Activated CD4-positive, alpha-beta T cell treated with anti-CD3 and anti-CD28 coated beads, Interleukin-2, Interleukin-6, amounts not matched to agents 100 ng/mL and 50 ng/mL, durations not matched to agents 16 hours and 8 hours (primary cell): Measurements from ENCODE around the gene ABCC11.
"Not testable (repeated sequence)": the region's sequence is repeated elsewhere in the genome, so short reads cannot be mapped to it uniquely, and the experiment has no call there.

Experiments
- DNase-seq: peaks from one replicate; pipeline ENCODE4 v3.0.0-alpha.2; 2020

Gene ABCC11

DNA sequence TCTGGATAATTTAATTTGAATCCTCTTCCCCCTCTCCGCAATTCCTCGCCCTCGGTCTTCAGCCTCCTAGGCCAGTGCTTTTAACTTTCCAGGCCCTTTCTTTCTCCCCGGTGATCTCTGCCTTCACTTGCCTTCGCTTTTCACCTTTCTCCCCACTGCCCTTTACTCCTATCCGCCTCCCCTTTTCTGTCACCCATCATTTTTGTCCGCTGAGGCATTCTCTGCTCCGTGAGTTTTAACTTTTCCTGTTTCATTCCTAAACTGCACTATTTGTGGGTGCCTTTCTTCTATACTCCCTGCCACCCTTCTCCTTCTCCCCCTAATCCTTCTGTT lies 2.5 kb downstream of the ABCC11 start:
- no peak for DNase-seq

- DNase-seq, result peak; percentile 96
Measured at GRCh38 chr16:48244080-48244862, 3.1 kb downstream of the ABCC11 start, which contains the start of gene LONP2. LONP2 (plus strand) TSS chr16:48244300; CDS start chr16:48244389, 89 bp downstream.

GRCh38 chr16:48240147-48240546 lies 7.2 kb downstream of the ABCC11 start:
- not testable (repeated sequence) for DNase-seq

GRCh38 chr16:48236286-48236685 lies 11.1 kb downstream of the ABCC11 start:
- DNase-seq, result no peak

GRCh38 chr16:48235556-48236136 lies 11.7 kb downstream of the ABCC11 start:
- no peak for DNase-seq

- no peak for DNase-seq
Measured at GRCh38 chr16:48235058-48235555, 12.2 kb downstream of the ABCC11 start.

DNA sequence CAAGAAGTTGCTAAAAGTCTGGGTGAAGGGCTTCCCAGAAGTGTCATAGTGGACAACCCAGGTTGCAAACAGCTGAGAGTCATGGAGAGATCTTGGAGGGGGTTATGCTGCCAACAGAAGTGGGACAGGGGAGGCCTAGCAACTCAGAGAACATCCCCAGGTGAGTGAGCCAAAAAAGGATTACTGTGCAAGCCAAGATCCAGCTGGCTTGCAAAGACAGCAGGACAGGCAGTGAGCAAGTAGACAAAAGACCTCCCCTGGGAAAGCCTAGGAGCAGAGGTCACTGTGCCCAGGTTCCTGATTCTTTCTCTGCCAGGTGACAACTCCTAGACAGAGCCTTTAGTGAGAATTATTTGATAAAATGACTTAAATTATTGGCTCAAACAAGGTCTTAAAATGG lies 12.7 kb downstream of the ABCC11 start:
- DNase-seq, result no peak

- peak; percentile 37 for DNase-seq
Measured at GRCh38 chr16:48232493-48233040, 14.8 kb downstream of the ABCC11 start.

- DNase-seq, result peak; percentile 67
Measured at GRCh38 chr16:48231727-48232492, 15.4 kb downstream of the ABCC11 start.

- no peak for DNase-seq
Measured at GRCh38 chr16:48225456-48225855, 21.9 kb downstream of the ABCC11 start.

DNA sequence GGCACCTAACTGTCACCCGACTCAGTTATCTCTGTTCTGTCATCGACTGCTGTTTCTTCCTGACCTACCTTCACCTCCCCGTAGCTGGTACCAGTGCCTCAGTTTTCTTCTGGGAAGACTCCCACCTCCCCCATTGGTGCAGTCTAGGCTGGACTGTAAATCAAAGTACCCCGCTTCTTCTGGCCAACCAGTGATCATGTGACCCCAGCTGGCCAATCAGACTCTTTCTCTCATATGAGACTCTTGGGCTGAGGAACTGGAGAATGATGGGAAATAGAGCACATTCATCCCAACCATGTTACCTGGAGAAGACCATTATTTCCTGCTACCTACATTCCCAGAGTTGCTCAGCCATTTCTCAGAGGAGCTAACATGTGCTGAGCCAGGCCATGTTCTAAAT lies 23.8 kb downstream of the ABCC11 start:
- DNase-seq, result no peak

DNA sequence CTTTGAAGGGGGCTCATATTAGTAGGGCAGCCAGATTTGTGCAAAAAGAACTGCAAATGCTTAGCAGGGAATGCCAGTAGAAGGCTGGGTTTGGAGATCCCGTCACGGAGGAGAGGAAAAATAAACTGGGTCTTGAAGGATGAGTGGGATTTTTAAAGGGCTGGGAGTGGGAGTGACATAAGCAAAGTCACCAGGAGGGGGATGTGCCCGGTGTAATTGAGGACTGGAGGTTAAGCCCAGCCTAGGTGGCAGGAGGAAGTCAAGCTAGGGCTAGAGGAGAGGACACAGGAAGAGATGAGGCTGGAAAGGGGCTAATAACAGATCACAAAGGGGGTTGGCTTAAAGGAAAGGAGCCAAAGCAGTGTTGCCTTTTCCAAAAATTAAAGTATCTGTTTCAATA lies 26.4 kb downstream of the ABCC11 start:
- no peak for DNase-seq

GRCh38 chr16:48218473-48218872 lies 28.9 kb downstream of the ABCC11 start:
- DNase-seq, result no peak

GRCh38 chr16:48217708-48218107 lies 29.6 kb downstream of the ABCC11 start:
- DNase-seq, result no peak

GRCh38 chr16:48215738-48216137 lies 31.6 kb downstream of the ABCC11 start:
- no peak for DNase-seq

DNA sequence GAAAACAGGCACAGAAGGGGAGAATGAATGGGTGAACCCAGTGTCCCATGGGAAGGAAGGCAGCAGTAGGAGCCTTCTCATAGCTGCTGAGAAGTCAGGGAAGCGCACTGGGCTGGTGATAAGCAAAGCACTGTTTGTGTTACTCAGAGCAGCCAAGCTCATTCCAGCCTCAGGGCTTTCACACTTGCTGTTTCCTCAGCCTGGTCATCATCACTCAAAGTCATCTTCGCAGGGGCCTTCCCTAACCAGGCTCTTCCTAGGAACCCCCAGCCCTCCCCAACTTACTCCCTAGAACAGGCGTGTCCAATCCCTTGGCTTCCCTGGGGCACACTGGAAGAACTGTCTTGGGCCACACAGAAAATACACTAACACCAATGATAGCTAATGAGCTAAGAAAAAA lies 35.3 kb downstream of the ABCC11 start:
- DNase-seq, result no peak

DNA sequence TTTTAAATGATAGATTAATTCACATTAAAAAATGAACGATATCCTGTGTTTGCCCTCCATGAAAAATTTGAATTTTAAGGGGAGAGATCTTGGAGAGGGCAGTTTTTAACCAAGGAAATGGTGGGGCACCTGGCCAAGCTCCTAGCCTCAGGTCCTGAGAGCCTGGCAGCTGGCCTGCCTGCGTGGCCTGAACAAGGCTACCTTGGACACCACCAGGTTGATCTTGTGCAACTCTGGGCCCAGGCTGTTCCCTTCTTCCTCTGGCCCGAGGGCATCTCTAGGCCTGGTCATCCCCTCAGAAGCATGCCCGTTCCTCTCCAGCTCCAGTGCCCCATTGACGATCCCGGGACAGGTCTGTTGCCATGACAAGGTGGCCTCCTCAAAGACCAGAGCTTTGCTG lies 36.6 kb downstream of the ABCC11 start:
- DNase-seq, result no peak

DNA sequence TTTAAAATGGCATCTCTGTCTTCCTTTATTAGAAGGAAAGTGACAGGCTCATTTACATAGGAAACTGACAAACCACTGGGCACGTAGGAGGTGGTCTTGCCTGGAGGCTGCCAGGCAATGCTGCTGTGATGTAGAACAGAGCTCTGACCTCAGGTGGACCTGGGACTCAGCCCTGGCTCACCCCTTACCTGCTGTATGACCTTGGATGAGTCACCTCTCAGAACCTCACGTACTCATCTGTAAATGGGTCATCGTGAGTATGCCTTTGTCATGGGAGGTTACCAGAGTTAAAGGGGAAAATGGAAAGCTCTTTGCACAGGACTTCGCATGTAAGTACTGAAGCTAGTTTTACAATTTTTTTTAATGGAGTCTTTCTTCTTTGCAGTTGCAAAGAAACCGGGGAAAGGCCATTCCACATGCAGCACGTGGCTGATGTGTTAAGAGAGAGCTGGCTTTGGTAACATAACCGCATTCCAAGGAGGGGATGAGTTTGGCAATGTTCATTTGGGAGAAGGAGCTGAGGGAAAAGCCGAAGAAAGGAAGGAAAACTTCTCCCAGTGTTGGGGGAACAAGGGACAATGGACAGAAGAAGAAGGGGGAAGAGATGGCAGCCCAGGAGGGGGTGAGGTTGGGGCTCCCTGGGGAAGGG lies 40.6 kb downstream of the ABCC11 start:
- no peak for DNase-seq

DNA sequence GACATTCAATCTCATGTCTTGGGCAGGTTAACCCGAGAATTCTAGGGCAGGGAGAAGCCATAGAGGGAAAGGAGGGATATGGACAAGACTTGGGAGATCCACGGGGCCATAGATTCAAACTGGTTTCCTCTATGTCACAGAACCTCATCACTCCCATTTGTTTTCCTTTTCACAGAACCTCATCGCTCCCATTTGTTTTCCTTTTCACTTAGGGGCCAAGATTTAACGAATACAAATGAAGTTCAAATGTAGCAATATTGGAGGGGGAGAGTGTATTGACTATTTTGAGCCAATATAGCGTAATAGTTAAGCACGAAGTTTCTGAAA lies 42.6 kb downstream of the ABCC11 start:
- no peak for DNase-seq

DNA sequence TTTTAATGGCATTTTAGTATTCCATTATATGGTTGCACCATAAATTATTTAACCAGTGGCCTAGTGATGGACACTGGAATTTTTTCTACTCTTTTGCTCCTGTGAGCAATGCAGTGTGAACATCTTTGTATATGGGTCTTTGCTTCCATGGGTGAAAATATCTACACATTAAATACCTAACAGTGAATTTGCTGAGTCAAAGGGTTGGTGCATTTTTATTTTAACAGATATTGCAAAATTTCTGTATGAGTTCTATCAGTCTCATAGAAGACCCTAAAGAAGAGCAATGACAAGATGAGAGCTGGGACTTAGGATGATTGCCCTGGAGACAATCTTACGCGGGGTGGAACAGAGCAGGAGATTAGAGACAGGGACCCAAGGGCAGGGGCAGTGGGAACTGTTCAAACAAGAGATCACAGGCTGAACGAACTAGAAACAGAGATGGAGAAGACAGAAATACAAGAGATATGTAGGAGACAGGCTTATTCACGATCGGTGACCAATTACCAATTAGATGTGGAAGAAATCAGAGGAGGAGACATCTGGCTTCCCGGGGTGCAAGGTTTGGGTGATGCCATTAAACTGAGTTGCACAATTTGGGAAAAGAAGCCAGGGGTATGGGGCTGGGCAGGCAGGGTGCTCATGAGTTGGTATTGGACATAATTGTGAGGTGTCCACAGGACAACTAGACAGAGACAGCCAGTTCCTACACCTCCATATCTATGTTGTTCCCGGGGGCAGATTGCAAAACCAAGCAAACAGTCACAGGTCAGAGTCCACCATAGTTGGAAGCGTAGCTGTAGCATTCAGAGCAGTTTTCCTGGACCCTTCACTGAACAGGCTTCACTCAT lies 43.1 kb downstream of the ABCC11 start:
- DNase-seq, result no peak

DNA sequence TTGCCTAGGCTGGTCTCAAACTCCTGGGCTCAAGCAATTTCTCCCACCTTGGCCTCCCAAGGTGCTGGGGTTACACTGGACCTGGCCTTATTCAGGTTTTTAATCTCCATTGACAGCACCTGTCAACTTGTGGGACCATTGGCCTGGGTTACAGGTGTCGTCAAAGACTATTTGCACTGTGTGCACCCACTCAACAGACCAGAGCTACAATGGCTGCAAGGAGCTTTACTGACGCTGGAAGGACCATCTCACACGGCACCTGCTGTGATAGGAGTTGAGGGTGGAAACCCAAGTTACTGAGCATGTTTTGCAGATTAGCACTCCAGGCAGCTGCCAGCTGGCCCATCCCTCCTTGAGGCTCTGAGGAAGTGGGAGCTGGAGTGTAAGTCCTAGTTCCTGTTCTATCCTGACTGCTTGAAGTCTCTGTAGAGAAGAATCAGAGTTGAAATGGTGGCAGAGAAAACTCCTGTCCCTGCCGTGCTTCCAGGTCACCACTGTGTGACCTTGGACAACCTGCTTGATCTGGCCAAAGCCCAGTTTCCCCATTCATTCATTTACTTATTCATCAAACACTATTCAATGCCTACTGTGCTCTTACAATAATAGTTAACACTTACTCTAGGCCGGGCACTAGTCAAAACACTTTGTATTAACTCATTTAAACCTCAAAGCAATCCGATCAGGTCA lies 45.7 kb downstream of the ABCC11 start:
- no peak for DNase-seq

GRCh38 chr16:48197294-48197693 lies 50.0 kb downstream of the ABCC11 start:
- no peak for DNase-seq
